CD14-positive monocyte (primary cell): ENCODE measurements around the gene STRIP2. TPM values are rescaled to one million over a fixed set of nuclear protein-coding genes. Genes with fewer than 3 reads are reported as not detected.
"Not testable (repeated sequence)": the region's sequence is repeated elsewhere in the genome, so short reads cannot be mapped to it uniquely, and the experiment has no call there.

Experiments
- DNase-seq, 3 donors: peaks; one replicate each; pipeline ENCODE4 v3.0.0-alpha.2; 2011 to 2022
- H2AFZ ChIP-seq: 2 replicates; pipeline ENCODE4 v1.6.0; 2012; ENCODE audit warnings: mild to moderate bottlenecking, low read depth, low read length, inconsistent platforms; ENCODE audit not compliant: insufficient read depth, poor library complexity, severe bottlenecking
- H3K27ac ChIP-seq, 2 donors: 1 replicate in 1 of 2; 2 replicates in 1 of 2; pipeline ENCODE4 v1.5.1; 2012 to 2013; ENCODE audit warnings: low read length in 2 of 2, control low read depth in 1 of 2, inconsistent platforms in 1 of 2, low read depth in 1 of 2, mild to moderate bottlenecking in 1 of 2
- H3K27me3 ChIP-seq, 2 donors: one replicate each; pipeline versions ENCODE4 v1.6.0 to v1.6.1; 2011 to 2013; ENCODE audit warnings: low read length in 2 of 2; ENCODE audit not compliant: control insufficient read depth in 2 of 2, insufficient read depth in 2 of 2
- H3K36me3 ChIP-seq, 2 donors: replicated peaks in 1 of 2; 1 replicate in 1 of 2; 2 replicates in 1 of 2; pipeline versions ENCODE4 v1.5.1 to v1.6.1; 2012 to 2013; ENCODE audit warnings: low read length in 2 of 2, control low read depth in 1 of 2, inconsistent platforms in 1 of 2, mild to moderate bottlenecking in 1 of 2; ENCODE audit not compliant: insufficient read depth in 2 of 2, control insufficient read depth in 1 of 2
- H3K4me1 ChIP-seq, 2 donors: 1 replicate in 1 of 2; 2 replicates in 1 of 2; pipeline versions ENCODE4 v1.5.1 to v1.6.1; 2012 to 2013; ENCODE audit warnings: low read length in 2 of 2, control low read depth in 1 of 2, inconsistent platforms in 1 of 2, mild to moderate bottlenecking in 1 of 2, moderate library complexity in 1 of 2; ENCODE audit not compliant: insufficient read depth in 2 of 2, control insufficient read depth in 1 of 2
- H3K4me2 ChIP-seq: replicated peaks from 2 replicates; pipeline ENCODE3; 2012; ENCODE audit warnings: low read length, moderate library complexity, mild to moderate bottlenecking; ENCODE audit not compliant: poor library complexity, severe bottlenecking; ENCODE audit errors: extremely low read depth
- H3K4me3 ChIP-seq, 3 experiments: fragments of 200-600 bp in 1 of 3; sonication (generic) in 1 of 3; replicated peaks in 1 of 3; 1 replicate in 2 of 3; 2 replicates in 1 of 3; pipeline ENCODE4 v1.5.1; 2011 to 2013; ENCODE audit warnings: low read length in 3 of 3, mild to moderate bottlenecking in 3 of 3, control low read depth in 2 of 3, low read depth in 2 of 3, inconsistent platforms in 1 of 3, moderate library complexity in 1 of 3
- H3K79me2 ChIP-seq: 2 replicates; pipeline ENCODE4 v1.6.0; 2012; ENCODE audit warnings: mild to moderate bottlenecking, control low read depth, inconsistent platforms, low read length, moderate library complexity; ENCODE audit not compliant: insufficient read depth
- H3K9ac ChIP-seq: 2 replicates; pipeline ENCODE4 v1.6.0; 2017; ENCODE audit warnings: low read length, mild to moderate bottlenecking; ENCODE audit not compliant: insufficient read depth, poor library complexity, severe bottlenecking
- H3K9me3 ChIP-seq, 2 donors: replicated peaks in 1 of 2; 1 replicate in 1 of 2; 2 replicates in 1 of 2; pipeline versions ENCODE4 v1.5.1 to v1.6.1; 2012 to 2013; ENCODE audit warnings: low read length in 2 of 2, control low read depth in 1 of 2; ENCODE audit not compliant: control insufficient read depth in 1 of 2, insufficient read depth in 1 of 2
- H4K20me1 ChIP-seq: 2 replicates; pipeline ENCODE4 v1.6.0; 2012; ENCODE audit warnings: mild to moderate bottlenecking, low read length, control low read depth, moderate library complexity; ENCODE audit not compliant: insufficient read depth
- H3K27ac Mint-ChIP-seq, 7 donors: one replicate each; pipeline ENCODE4 v1.8.0; 2020; ENCODE audit warnings: mild to moderate bottlenecking in 7 of 7, mixed read lengths in 7 of 7, moderate library complexity in 6 of 7, inconsistent platforms in 2 of 7
- H3K27me3 Mint-ChIP-seq, 3 donors: one replicate each; pipeline ENCODE4 v1.8.0; 2021 to 2022; ENCODE audit warnings: low read depth in 3 of 3, mild to moderate bottlenecking in 3 of 3, mixed read lengths in 3 of 3, moderate library complexity in 3 of 3, inconsistent platforms in 1 of 3
- H3K36me3 Mint-ChIP-seq, 2 donors: one replicate each; pipeline ENCODE4 v1.8.0; 2020; ENCODE audit warnings: mixed read lengths in 2 of 2, inconsistent platforms in 1 of 2, mild to moderate bottlenecking in 1 of 2
- H3K4me1 Mint-ChIP-seq: one replicate; pipeline ENCODE4 v1.8.0; 2020; ENCODE audit warnings: mild to moderate bottlenecking, mixed read lengths
- H3K4me3 Mint-ChIP-seq, 2 donors: one replicate each; pipeline ENCODE4 v1.8.0; 2020; ENCODE audit warnings: mild to moderate bottlenecking in 2 of 2, mixed read lengths in 2 of 2, moderate library complexity in 1 of 2
- H3K9me3 Mint-ChIP-seq, 7 donors: one replicate each; pipeline ENCODE4 v1.8.0; 2020 to 2022; ENCODE audit warnings: mixed read lengths in 7 of 7, mild to moderate bottlenecking in 6 of 7, moderate library complexity in 6 of 7, inconsistent platforms in 2 of 7
- WGBS: methylation state at CpG from one replicate; pipeline ENCODE4 v1.1.5; 2013; ENCODE audit warnings: missing lambda C conversion rate; ENCODE audit not compliant: insufficient coverage; 5-methylcytosine and 5-hydroxymethylcytosine counted together
- intact Hi-C, 2 donors: fragments of 100-400 bp; cut with micrococcal nuclease; formaldehyde crosslinking; loops; one replicate each; pipeline versions ENCODE4 v1.15.0 to v1.15.1; 2023
- polyA plus RNA-seq, 3 donors: library from polyadenylated mRNA; depleted of rRNA in 1 of 3; unstranded in 2 of 3; stranded (reverse) in 1 of 3; fragments of 300-500 nt in 2 of 3; fragments of >200 nt in 1 of 3; fragmentation: Illumina TruSeq in 2 of 3; gene quantifications; 1 replicate in 2 of 3; 2 replicates in 1 of 3; pipeline ENCODE4 v1.2.3, GENCODE V29; 2012 to 2021
- TF ChIP-seq, protein P1 (sequence below): fragments of 200-600 bp; IDR thresholded peaks from one replicate; pipeline ENCODE4 v1.8.0; 2022; ENCODE audit warnings: antibody characterized with exemption, mild to moderate bottlenecking

The STRIP2 gene
- polyA plus RNA-seq, 3 donors: 0.11 to 0.12 TPM; not detected in 1

DNA sequence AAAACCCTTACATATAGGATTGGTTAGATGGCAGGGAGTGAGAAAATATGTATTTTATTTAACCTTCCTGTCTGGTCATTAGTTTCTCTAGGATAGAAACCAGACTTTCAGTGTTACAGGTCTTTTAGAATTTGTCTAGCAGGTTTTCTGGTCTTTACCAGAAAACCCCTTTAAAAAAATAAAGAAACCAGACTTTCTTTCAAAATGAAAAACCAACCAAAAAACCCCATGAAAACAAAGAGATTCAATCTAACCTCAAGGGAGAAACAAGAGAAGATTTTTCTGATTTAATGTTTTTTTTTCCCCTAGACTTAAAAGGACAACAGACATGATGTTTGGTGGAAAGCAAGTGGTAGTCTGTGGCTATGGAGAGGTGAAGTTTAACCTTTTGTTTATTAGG, 28.7 kb upstream of the STRIP2 start:
- Histone ChIP-seq H3K27ac (no peak overlapping the region), H3K27me3 (no peaks in the 10 kb centered on the region), H2AFZ (no peak overlapping the region), H3K9me3 (no peaks in the 10 kb centered on the region), H3K4me2 (no peak overlapping the region), H3K4me1 (peaks cover 10 to 14% of the 10 kb centered on the region in 2 donors), H3K36me3 (peaks cover 32 to 71% of the 10 kb centered on the region in 2 donors), H3K79me2 (no peaks in the 10 kb centered on the region), H4K20me1 (no peaks in the 10 kb centered on the region), H3K4me3 (no peak overlapping the region), H3K9ac (no peak overlapping the region)
- Mint-ChIP-seq H3K9me3 (no peaks in the 10 kb centered on the region), H3K36me3 (peaks cover 63 to 69% of the 10 kb centered on the region in 2 donors), H3K4me1 (peaks cover 14% of the 10 kb centered on the region), H3K27me3 (peaks cover 0 to 1% (median 0%) of the 10 kb centered on the region in 3 donors), H3K4me3 (no peak overlapping the region), H3K27ac (no peak overlapping the region)
- TF ChIP-seq, protein P1, sequence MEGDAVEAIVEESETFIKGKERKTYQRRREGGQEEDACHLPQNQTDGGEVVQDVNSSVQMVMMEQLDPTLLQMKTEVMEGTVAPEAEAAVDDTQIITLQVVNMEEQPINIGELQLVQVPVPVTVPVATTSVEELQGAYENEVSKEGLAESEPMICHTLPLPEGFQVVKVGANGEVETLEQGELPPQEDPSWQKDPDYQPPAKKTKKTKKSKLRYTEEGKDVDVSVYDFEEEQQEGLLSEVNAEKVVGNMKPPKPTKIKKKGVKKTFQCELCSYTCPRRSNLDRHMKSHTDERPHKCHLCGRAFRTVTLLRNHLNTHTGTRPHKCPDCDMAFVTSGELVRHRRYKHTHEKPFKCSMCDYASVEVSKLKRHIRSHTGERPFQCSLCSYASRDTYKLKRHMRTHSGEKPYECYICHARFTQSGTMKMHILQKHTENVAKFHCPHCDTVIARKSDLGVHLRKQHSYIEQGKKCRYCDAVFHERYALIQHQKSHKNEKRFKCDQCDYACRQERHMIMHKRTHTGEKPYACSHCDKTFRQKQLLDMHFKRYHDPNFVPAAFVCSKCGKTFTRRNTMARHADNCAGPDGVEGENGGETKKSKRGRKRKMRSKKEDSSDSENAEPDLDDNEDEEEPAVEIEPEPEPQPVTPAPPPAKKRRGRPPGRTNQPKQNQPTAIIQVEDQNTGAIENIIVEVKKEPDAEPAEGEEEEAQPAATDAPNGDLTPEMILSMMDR: no peak
- intact Hi-C loops: no loop called here
- DNase-seq: no peak

DNA sequence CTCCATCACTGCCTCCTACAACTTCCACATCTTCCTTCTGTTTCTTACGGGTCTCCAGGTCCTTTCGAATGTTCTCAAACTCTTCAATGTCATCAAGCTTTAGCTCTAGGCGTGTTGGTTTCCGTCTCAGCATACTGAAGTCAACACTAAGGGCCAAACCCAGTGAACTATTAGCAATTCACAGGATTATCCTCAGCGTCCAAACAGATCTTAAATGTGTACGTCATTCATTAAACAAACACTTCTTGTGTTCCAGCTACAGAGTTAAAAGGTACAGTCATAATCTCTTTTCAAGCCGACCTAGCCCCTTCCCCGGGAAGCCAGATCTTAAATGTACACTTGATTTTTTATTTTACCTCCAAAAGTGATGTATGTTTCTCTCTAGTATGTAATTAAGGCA, 24.0 kb upstream of the STRIP2 start:
- DNase-seq, H3K27ac ChIP-seq, H3K4me3 Mint-ChIP-seq, H3K79me2 ChIP-seq, H3K9me3 ChIP-seq, H2AFZ ChIP-seq, H4K20me1 ChIP-seq, H3K9ac ChIP-seq, H3K27ac Mint-ChIP-seq, H3K4me1 ChIP-seq, H3K4me1 Mint-ChIP-seq, H3K4me2 ChIP-seq, H3K27me3 ChIP-seq, intact Hi-C loops, H3K27me3 Mint-ChIP-seq, H3K4me3 ChIP-seq: not testable (repeated sequence)
- 95% methylated on average over 6 of the region's 8 CpGs for WGBS
- Mint-ChIP-seq H3K36me3 (peaks cover 67 to 79% of the 10 kb centered on the region in 2 donors), H3K9me3 (peaks cover 3 to 13% (median 7%) of the 10 kb centered on the region in 7 donors)
- peaks cover 41 to 81% of the 10 kb centered on the region in 2 donors for H3K36me3 ChIP-seq
